ENCODE results near the gene HDGFL1. TPM values are rescaled to one million over a fixed set of nuclear protein-coding genes. Genes with fewer than 3 reads are reported as not detected.

The HDGFL1 gene
- total RNA-seq, 1 donor, result not detected

GRCh38 chr6:22613051-22613450, 43.7 kb downstream of the HDGFL1 start:
- Histone ChIP-seq H3K4me1 (ENCODE audit: insufficient read depth, low read length) (no peaks in the 10 kb centered on the region), H3K4me3 (ENCODE audit: low read length) (no peak overlapping the region), H3K27me3 (ENCODE audit: insufficient read depth, low read length) (no peaks in the 10 kb centered on the region), H3K9me3 (ENCODE audit: low read depth, low read length) (peaks cover 4% of the 10 kb centered on the region)

GRCh38 chr6:22613695-22614094, 44.3 kb downstream of the HDGFL1 start:
- H3K4me3 ChIP-seq (ENCODE audit: low read length), result no peak overlapping the region
- peaks cover 4% of the 10 kb centered on the region for H3K9me3 ChIP-seq (ENCODE audit: low read depth, low read length)
- H3K4me1 ChIP-seq (ENCODE audit: insufficient read depth, low read length), result no peaks in the 10 kb centered on the region

GRCh38 chr6:22614547-22614946, 45.2 kb downstream of the HDGFL1 start:
- H3K27me3 ChIP-seq (ENCODE audit: insufficient read depth, low read length), result no peaks in the 10 kb centered on the region
- H3K9me3 ChIP-seq (ENCODE audit: low read depth, low read length), result peaks cover 4% of the 10 kb centered on the region
- no peaks in the 10 kb centered on the region for H3K4me1 ChIP-seq (ENCODE audit: insufficient read depth, low read length)
- H3K4me3 ChIP-seq (ENCODE audit: low read length), result no peak overlapping the region

More at GRCh38 chr6:22613695-22614094, 44.3 kb downstream of the HDGFL1 start:
- H3K27me3 ChIP-seq (ENCODE audit: insufficient read depth, low read length), result no peaks in the 10 kb centered on the region

GRCh38 chr6:22621028-22621427, 51.7 kb downstream of the HDGFL1 start:
- no peak overlapping the region for H3K4me3 ChIP-seq (ENCODE audit: low read length)

More at GRCh38 chr6:22621028-22621427, 51.7 kb downstream of the HDGFL1 start:
- Histone ChIP-seq H3K27me3 (ENCODE audit: insufficient read depth, low read length) (no peaks in the 10 kb centered on the region), H3K4me1 (ENCODE audit: insufficient read depth, low read length) (no peaks in the 10 kb centered on the region), H3K9me3 (ENCODE audit: low read depth, low read length) (peaks cover 4% of the 10 kb centered on the region)
